KOPT-K1 (cell line): ENCODE data around the gene NYAP2.

ENCODE experiments used
- H3K27ac ChIP-seq: fragments of 200-600 bp; sonication (generic); 2 replicates; pipeline ENCODE4 v1.5.1; 2016; ENCODE audit warnings: antibody characterized with exemption, mild to moderate bottlenecking, low read depth, low read length; ENCODE audit not compliant: poor library complexity, severe bottlenecking
- H3K36me3 ChIP-seq: fragments of 200-600 bp; sonication (generic); 2 replicates; pipeline ENCODE4 v1.5.1; 2017; ENCODE audit warnings: antibody characterized with exemption, mild to moderate bottlenecking, low read length, moderate library complexity; ENCODE audit not compliant: insufficient read depth
- H3K9me3 ChIP-seq: fragments of 200-600 bp; sonication (generic); 2 replicates; pipeline ENCODE4 v1.5.1; 2017; ENCODE audit warnings: antibody characterized with exemption, low read length, mild to moderate bottlenecking; ENCODE audit not compliant: insufficient read depth, poor library complexity, severe bottlenecking

Gene NYAP2

DNA sequence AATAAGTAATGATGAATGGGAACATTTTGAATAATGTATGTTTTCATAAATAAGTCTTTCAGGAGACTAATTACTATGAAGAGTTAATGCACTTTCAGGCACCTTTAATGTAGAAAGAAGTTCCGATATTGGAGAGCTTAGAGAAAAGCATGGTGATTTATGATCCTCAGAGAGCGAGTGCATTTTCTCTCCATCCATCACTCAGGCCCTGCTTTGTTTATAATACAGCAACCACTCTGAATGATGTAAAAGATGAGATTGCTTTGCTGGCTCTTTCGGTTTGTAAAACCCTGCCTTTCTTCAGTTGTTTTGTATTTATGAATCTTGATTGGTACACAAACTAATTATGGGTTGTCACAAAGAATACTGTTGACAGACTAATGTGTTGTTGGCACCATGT lies 132.0 kb downstream of the NYAP2 start:
- Histone ChIP-seq H3K36me3 (no peaks in the 10 kb centered on the region), H3K9me3 (no peaks in the 10 kb centered on the region), H3K27ac (no peak overlapping the region)

DNA sequence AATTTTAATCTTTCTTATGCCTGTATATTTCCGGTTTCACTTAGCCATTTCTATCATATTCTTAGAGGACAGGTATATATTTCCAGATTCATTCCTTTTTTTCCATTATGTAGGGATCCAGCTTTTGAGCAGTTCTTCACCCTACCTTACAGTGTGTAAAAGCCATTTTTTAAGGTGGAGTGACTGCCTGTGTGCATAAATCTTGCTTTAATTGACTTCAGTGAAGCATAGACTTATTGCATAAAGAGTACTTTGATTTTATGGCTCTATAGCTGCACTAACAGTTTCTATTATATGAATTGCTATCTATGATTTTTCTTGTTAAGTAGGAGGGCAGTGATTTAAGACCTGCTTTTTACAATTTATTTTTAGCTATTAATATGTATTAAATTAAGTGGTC lies 132.6 kb downstream of the NYAP2 start:
- H3K36me3 ChIP-seq, result no peaks in the 10 kb centered on the region
- H3K27ac ChIP-seq, result no peak overlapping the region
- no peaks in the 10 kb centered on the region for H3K9me3 ChIP-seq

DNA sequence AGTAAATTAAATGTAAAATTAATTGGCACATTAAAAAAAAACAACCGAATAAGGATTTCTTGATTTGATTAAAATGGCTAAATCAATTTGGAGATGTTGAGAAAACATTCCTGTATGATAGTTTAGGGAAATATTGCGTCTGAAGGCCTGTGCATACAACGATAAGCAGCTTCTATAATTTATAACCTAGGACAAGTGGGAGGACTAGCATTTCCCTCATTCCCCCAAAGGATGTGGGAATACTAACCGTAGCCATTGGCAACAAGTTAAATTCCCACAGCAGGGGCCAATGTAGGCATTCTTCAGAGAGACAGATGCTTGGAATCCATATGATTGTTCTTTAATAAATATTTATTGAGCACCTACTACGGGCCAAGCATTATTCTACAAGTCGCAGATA lies 134.5 kb downstream of the NYAP2 start:
- H3K27ac ChIP-seq, result no peak overlapping the region
- no peaks in the 10 kb centered on the region for H3K36me3 ChIP-seq
- no peaks in the 10 kb centered on the region for H3K9me3 ChIP-seq

DNA sequence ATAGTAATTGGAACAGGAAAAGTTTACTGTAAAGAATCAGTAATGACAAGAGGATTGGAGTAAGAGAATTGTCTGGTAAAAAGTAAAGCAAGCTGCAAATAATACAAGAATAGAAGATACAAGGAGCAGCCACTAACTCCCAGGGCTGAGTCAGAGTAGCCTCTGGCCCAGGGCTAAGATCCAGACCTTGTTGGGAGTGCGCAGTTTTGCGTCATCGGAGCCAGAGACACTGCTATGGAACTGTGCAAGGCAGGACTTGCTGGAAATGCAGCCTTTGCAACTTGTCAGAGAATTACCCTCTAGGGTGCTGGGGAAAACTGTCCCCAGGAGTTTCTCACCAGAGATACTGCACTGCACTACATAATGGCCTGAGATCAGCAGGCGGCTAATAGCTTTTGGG lies 135.2 kb downstream of the NYAP2 start:
- Histone ChIP-seq H3K9me3 (no peaks in the 10 kb centered on the region), H3K36me3 (no peaks in the 10 kb centered on the region), H3K27ac (no peak overlapping the region)

DNA sequence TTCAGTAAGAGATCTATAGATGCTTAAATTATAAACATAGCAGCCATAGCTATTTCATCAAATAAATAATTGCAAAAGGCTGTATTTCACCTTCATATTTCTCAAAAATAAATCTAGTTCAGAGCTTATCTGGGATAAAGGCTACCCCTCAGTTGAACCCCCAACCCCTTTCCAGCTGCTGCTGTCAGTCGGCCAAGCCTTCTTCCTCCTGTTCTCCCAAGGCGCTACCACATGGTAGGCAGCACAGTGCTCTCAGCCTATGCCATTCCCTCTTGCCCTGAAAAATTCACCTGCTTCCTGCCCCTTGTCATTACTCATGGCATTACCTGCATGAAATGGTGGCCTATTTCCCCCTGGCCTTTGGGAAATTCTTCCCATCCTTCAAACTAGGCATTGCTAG lies 136.5 kb downstream of the NYAP2 start:
- H3K36me3 ChIP-seq, result no peaks in the 10 kb centered on the region
- H3K27ac ChIP-seq, result no peak overlapping the region
- H3K9me3 ChIP-seq, result no peaks in the 10 kb centered on the region

DNA sequence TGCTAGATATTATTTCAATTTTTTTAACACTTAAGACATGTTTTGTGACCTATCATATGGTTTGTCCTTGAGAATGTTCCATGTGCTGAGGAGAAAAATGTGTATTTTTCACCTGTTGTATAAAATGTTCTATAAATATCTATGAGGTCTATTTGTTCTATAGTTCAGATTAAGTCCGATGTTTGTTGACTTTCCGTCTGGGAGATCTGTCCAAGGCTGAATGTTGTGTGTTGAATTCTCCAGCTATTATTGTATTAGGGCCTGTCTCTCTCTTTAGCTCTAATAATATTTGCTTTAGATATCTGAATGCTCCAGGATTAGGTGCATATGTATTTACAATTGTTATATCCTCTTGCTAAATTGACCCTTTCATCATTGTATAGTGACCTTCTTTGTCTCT lies 144.1 kb downstream of the NYAP2 start:
- Histone ChIP-seq H3K9me3 (no peaks in the 10 kb centered on the region), H3K36me3 (no peaks in the 10 kb centered on the region), H3K27ac (no peak overlapping the region)

DNA sequence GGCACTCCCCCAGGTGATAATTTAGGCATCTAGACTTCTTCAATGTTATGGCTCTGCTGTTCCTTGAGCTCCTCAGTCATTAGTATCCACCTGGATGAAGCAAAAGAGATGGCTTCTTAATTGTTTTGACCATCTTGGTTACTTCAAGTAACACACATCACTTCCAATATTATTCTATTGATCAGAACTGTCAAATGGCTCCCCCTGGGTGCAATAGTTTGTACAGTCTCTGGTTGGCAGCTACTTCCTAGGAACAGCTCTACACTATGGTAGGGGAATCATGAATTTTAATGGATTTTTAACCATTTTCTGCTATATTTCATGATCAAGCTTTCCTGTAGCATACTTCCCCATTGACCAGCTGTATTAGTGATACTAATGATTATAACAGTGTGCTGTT lies 157.0 kb downstream of the NYAP2 start:
- H3K36me3 ChIP-seq, result no peaks in the 10 kb centered on the region
- H3K27ac ChIP-seq, result no peak overlapping the region
- H3K9me3 ChIP-seq, result no peaks in the 10 kb centered on the region

DNA sequence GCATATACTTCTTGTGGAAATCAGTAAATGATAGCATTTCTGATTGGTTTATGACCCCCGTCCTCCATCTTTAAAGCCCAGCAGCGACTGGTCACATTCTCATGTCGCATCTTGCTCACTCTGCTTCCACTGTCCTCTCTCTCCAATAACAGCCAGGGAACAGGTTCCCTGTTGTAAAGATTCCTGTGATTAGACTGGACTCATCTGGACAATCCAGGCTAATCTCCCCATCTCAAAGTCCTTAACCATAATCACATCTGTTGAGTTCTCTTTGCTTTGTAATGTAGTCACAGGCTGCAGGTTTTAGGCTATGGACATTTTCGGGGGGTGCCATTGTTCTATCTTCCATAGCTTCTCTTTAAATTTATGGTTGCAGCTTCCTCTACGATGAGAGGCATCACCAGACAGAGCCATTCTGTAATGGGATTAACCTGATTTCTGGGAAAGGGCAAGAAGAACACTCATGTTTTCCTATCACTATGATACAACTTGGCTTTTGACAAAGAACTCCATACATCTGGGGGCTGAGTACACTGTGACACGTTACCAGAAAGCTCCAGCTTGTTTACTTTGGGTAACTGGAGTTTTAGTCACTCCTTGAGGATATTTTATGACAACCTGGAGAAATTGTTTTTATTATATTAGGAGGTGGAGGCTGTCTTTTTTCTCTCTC lies 159.0 kb downstream of the NYAP2 start:
- Histone ChIP-seq H3K9me3 (no peaks in the 10 kb centered on the region), H3K36me3 (no peaks in the 10 kb centered on the region), H3K27ac (no peak overlapping the region)

DNA sequence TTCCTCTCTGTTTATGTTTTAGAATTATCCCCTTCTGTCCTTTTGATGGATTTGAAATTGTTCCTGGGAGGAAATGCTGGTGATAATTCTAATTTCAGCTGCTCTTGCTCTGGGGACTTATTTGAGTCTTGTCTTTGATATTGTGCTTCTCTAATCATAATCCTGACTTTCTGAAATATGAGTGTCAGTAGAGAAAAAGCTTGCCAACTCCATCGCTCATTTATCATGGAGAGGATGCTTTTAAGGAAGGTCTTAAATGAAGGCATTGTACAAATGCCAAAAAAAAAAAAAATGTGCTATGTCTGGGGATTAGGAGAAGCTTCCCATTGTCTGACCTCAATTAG lies 159.5 kb downstream of the NYAP2 start:
- no peaks in the 10 kb centered on the region for H3K9me3 ChIP-seq
- no peak overlapping the region for H3K27ac ChIP-seq
- H3K36me3 ChIP-seq, result no peaks in the 10 kb centered on the region

DNA sequence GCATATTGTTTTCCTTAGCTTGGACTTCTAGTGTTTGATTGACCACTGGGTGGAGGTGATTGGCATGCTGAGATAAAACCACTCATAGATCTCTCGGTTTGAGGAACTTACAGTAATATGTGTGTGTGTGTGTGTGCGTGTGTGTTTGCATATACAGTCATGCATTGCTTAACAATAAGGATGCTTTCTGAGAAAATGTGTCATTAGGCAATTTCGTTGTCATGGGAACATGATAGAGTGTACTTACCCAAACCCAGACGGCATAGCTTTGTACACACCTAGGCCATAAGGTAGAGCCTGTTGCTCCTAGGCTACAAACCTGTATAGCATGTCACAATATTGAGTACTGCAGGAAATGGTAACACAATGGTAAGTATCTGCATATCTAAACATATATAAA lies 167.3 kb downstream of the NYAP2 start:
- no peaks in the 10 kb centered on the region for H3K36me3 ChIP-seq
- H3K27ac ChIP-seq, result no peak overlapping the region
- peaks cover 8% of the 10 kb centered on the region for H3K9me3 ChIP-seq

DNA sequence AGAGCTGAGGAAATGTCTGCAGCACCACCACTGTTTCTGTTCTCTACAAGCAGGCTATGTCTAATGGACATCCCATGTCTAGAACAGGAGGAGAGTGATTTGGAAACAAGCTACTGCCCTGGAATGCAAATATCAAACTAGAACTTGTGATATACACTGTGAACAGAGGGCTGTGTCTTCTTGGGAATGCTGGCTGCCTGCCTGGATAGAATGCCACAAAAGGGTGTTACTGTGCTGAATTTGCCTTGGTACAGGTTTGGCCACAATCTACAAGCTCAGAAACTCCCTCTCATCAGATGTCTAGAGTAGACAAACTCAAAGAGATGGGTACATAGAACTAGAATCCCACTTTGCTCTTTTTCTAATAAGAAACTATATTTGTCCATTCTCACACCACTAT lies 170.5 kb downstream of the NYAP2 start:
- H3K9me3 ChIP-seq, result peaks cover 8% of the 10 kb centered on the region
- H3K36me3 ChIP-seq, result no peaks in the 10 kb centered on the region
- H3K27ac ChIP-seq, result no peak overlapping the region

DNA sequence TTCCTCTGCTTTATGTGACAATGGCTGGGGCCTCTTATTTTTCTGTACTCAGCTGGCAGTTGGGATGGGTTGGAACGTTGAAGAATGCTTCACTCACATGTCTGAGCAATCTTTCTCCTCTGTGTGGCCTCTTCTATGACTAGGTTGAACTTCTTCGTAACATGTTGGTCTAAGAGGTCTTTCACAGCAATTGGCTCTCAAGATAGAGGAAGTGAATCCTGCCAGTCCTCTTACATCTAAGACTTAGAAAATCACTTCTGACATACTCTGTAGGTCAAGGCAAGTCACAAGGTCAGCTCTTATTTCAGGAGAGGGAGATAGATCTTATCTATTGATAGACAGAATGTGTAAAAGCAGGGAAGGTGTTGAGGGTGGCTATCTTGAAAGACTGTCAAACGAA lies 174.1 kb downstream of the NYAP2 start:
- no peak overlapping the region for H3K27ac ChIP-seq

DNA sequence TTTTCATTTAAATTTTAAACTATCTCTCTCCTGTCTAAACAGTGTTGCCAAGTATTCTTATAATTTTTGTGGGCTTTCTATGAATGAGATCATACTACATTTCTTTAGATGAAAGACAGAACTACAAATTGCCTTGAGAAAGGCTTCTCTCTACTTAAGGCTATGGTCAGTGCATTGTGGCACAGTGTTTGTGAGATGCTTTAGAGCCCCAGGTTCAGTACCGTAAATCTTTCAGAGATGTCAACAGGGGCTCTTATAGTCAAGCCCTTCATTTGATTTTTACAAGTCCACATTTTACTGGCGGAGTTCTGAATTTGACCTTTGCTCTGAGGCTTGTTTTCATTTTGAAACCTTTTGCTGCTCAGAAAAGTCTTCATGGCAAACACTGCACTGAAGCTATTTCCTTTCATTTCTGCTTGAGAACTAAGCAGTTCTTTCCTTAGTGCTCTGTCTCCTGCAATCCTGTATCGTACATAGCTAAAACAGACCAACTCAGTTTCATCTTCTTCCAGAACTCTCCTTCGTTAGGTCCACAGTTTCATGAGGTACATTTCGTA lies 175.2 kb downstream of the NYAP2 start:
- H3K27ac ChIP-seq, result no peak overlapping the region
- H3K9me3 ChIP-seq, result peaks cover 8% of the 10 kb centered on the region
- no peaks in the 10 kb centered on the region for H3K36me3 ChIP-seq

More for the DNA sequence above, 174.1 kb downstream of the NYAP2 start:
- H3K9me3 ChIP-seq, result peaks cover 8% of the 10 kb centered on the region
- no peaks in the 10 kb centered on the region for H3K36me3 ChIP-seq

DNA sequence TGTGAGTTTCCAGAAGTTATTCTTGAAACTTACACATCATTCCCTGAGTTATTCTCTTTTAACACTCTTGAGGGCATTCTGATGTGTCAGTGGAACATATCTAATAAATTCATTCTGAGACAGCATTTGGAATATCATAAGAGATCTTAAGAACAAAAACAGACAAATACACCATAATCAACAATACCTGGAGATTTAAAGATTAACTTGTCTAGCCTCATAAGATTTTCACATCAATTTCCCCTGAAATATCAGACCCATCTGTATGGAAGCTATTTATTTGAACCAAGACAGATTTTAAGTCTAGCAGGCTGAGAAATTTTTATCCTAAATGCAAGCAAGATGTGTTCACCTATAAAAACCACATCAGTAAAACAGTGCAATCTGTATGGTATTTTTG lies 181.6 kb downstream of the NYAP2 start:
- Histone ChIP-seq H3K36me3 (no peaks in the 10 kb centered on the region), H3K27ac (no peak overlapping the region), H3K9me3 (no peaks in the 10 kb centered on the region)

DNA sequence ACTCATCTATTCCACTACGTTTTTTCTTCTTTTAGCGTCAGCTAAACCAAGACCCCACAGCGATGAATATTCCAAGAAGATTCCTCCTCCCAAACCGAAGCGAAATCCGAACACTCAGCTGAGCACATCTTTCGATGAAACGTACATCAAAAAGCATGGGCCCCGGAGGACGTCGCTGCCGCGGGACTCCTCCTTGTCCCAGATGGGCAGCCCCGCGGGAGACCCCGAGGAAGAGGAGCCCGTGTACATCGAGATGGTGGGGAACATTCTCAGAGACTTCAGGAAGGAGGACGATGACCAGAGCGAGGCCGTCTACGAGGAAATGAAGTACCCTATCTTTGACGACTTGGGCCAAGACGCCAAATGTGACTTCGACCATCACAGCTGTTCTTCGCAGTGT lies 182.4 kb downstream of the NYAP2 start:
- H3K27ac ChIP-seq, result no peak overlapping the region
- no peaks in the 10 kb centered on the region for H3K36me3 ChIP-seq
- no peaks in the 10 kb centered on the region for H3K9me3 ChIP-seq

DNA sequence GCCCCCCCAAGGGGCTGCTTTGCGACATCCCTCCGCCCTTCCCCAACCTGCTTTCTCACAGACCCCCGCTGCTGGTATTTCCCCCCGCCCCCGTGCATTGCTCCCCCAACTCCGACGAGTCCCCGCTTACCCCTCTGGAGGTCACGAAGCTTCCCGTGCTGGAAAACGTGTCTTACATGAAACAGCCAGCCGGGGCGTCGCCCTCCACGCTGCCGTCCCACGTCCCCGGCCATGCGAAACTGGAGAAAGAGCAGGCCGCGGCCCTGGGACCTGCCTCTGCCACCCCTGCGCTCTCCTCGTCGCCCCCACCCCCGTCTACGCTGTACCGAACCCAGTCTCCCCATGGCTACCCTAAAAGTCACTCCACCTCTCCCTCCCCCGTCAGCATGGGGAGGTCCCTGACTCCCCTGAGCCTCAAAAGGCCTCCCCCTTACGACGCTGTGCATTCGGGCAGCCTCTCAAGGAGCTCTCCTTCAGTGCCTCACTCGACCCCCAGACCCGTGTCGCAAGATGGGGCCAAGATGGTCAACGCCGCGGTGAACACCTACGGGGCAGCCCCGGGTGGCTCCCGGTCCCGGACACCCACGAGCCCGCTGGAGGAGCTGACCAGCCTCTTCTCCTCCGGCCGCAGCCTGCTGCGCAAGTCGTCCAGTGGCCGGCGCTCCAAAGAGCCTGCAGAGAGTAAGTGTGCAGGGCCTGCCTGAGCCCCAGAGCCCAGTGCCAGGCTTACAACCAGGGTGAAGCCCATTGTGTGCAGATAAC lies 183.0 kb downstream of the NYAP2 start:
- H3K9me3 ChIP-seq, result no peaks in the 10 kb centered on the region
- no peak overlapping the region for H3K27ac ChIP-seq
- H3K36me3 ChIP-seq, result no peaks in the 10 kb centered on the region
